Lower leg skin (tissue), 4 donors: ENCODE measurements around the gene N4BP3. TPM values are rescaled to one million over a fixed set of nuclear protein-coding genes. Genes with fewer than 3 reads are reported as not detected.
"Not testable (repeated sequence)": the region's sequence is repeated elsewhere in the genome, so short reads cannot be mapped to it uniquely, and the experiment has no call there.

Source experiments
- DNase-seq, 2 donors: peaks; one replicate each; pipeline ENCODE4 v3.0.0-alpha.2; 2019; ENCODE audit warnings: low spot score in 2 of 2
- H3K4me3 ChIP-seq: fragments of 200-600 bp; sonication (generic); 2 replicates; pipeline ENCODE4 v1.5.1; 2017; ENCODE audit warnings: mild to moderate bottlenecking, low read depth; ENCODE audit not compliant: poor library complexity, severe bottlenecking
- CTCF ChIP-seq, 3 donors: fragments of 450-650 bp; IDR thresholded peaks; one replicate each; pipeline ENCODE4 v1.5.1; 2016; ENCODE audit warnings: antibody characterized with exemption in 3 of 3, mild to moderate bottlenecking in 3 of 3, moderate library complexity in 2 of 3
- POLR2A ChIP-seq, 2 donors: fragments of 450-650 bp; IDR thresholded peaks; one replicate each; pipeline ENCODE4 v1.6.1; 2016 to 2017; ENCODE audit warnings: antibody characterized with exemption in 2 of 2, mild to moderate bottlenecking in 1 of 2, moderate library complexity in 1 of 2
- WGBS, 2 donors: methylation state at CpG; one replicate each; pipeline ENCODE4 v1.1.5; 2018; 5-methylcytosine and 5-hydroxymethylcytosine counted together
- intact Hi-C: fragments of 100-400 bp; cut with DNase I; formaldehyde crosslinking; loops from one replicate; pipeline ENCODE4 v1.15.0; 2023; ENCODE audit warnings: low total_unique reads
- total RNA-seq, 4 donors: library from RNA; depleted of rRNA; stranded (reverse); fragments of >200 nt; gene quantifications; one replicate each; pipeline ENCODE4 v1.1.0, GENCODE V29; 2016

The N4BP3 gene
- total RNA-seq, 4 donors from 2014 or later = 17.6 to 26.3 (median 19.1) TPM

- no peak overlapping the region for H3K4me3 ChIP-seq
These were observed 10.9 kb downstream of the N4BP3 start for GRCh38 chr5:178123966-178124925.

GRCh38 chr5:178125253-178125906 is 12.0 kb downstream of the N4BP3 start:
- WGBS, 2 donors = 63 to 68% methylated on average over 10 of the region's 10 CpGs
- TF ChIP-seq POLR2A (IDR thresholded peaks at IDR 0.05) (no peak), CTCF (IDR thresholded peaks at IDR 0.05) (no peak)
- DNase-seq = no peak
- intact Hi-C loops = no loop called here
- H3K4me3 ChIP-seq = no peak overlapping the region

More at GRCh38 chr5:178123966-178124925, 10.9 kb downstream of the N4BP3 start:
- peak in 1 of 2 donors; percentile 91 for DNase-seq
- intact Hi-C loops = no loop called here
- WGBS, 2 donors = 56% methylated on average over 12 to 14 of the region's 18 CpGs
- TF ChIP-seq CTCF (IDR thresholded peaks at IDR 0.05) = no peak
- TF ChIP-seq POLR2A (IDR thresholded peaks at IDR 0.05) = no peak

GRCh38 chr5:178126556-178126955 is 13.2 kb downstream of the N4BP3 start:
- TF ChIP-seq POLR2A (IDR thresholded peaks at IDR 0.05) (no peak), CTCF (IDR thresholded peaks at IDR 0.05) (no peak)

GRCh38 chr5:178127300-178128009 is 14.1 kb downstream of the N4BP3 start:
- intact Hi-C loops, DNase-seq, H3K4me3 ChIP-seq: not testable (repeated sequence)
- 72 to 73% methylated on average over 14 of the region's 14 CpGs for WGBS, 2 donors

More at GRCh38 chr5:178126556-178126955, 13.2 kb downstream of the N4BP3 start:
- no peak for DNase-seq
- intact Hi-C loops = no loop called here
- H3K4me3 ChIP-seq = no peak overlapping the region
- WGBS, 2 donors = 71 to 82% methylated on average over 3 of the region's 3 CpGs

- TF ChIP-seq POLR2A (IDR thresholded peaks at IDR 0.05) = no peak
- TF ChIP-seq CTCF (IDR thresholded peaks at IDR 0.05) = no peak
- 83 to 85% methylated on average over 9 of the region's 9 CpGs for whole genome bisulfite sequencing, 2 donors
- no peak for DNase-seq
- no peak overlapping the region for H3K4me3 ChIP-seq
- intact Hi-C loops = no loop called here
These were observed 16.0 kb downstream of the N4BP3 start for GRCh38 chr5:178129296-178129695.

GRCh38 chr5:178130234-178130575 is 16.9 kb downstream of the N4BP3 start:
- H3K4me3 ChIP-seq = peak overlapping the region; percentile 90
- intact Hi-C loops = loop anchor here (5.0 kb wide), 1 partner anchor 573 kb away; no protein-coding TSS in a partner anchor
- WGBS, 2 donors = 8 to 10% methylated on average over 11 of the region's 11 CpGs
- DNase-seq = not testable (repeated sequence)
